22Rv1 (cell line): ENCODE results near the gene BTN3A1.
A peak's percentile ranks its signal among the peaks of the same experiment; 100 is the strongest.
"Not testable (repeated sequence)": the region's sequence is repeated elsewhere in the genome, so short reads cannot be mapped to it uniquely, and the experiment has no call there.

Experiments used
- H3K27ac ChIP-seq: fragments of 450-650 bp; 2 replicates; pipeline ENCODE4 v1.5.1; 2017
- ZFX ChIP-seq: fragments of 450-650 bp; IDR thresholded peaks from 2 replicates; pipeline ENCODE4 v1.6.1; 2017; ENCODE audit warnings: antibody characterized with exemption, borderline replicate concordance
- TF ChIP-seq, protein P1 (sequence below): fragments of 450-650 bp; IDR thresholded peaks from 2 replicates; pipeline ENCODE4 v1.5.1; 2017; ENCODE audit warnings: mild to moderate bottlenecking

BTN3A1 gene

DNA sequence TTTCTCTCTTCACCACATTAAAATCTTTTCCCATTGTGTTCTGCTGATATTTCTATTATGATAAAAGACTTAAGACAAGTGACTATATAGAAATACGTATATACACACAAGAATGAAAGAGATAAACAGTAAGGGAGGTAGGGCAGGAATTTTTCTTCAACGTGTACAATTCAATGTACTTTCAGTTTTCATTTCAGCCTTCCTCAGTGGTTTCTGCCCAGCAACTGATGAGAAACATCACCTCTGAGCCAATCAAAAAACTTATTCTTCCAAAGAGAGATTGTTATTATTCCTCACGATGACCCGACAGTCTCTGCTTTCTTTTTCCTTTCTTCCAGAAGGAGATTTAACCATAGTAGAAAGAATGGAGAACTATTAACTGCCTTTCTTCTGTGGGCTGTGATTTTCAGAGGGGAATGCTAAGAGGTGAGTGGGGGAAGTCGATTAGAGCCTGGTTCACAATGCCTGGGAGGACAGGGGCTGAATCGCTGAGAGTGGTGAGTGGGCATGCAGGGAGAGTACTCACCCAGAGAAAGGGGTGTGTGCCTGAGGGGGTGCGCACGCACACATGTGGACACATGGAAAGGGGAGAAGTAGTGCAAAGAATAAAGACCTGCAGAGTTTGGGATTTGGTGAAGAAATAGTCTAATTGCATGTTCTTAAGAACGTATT, at the start of gene BTN3A1:
BTN3A1 (plus strand) TSS at position 289 of the 672 bp plus-strand sequence. CDS start 3,289 bp downstream, outside the sequence.
- TF ChIP-seq ZFX, result no peak
- TF ChIP-seq, protein P1, sequence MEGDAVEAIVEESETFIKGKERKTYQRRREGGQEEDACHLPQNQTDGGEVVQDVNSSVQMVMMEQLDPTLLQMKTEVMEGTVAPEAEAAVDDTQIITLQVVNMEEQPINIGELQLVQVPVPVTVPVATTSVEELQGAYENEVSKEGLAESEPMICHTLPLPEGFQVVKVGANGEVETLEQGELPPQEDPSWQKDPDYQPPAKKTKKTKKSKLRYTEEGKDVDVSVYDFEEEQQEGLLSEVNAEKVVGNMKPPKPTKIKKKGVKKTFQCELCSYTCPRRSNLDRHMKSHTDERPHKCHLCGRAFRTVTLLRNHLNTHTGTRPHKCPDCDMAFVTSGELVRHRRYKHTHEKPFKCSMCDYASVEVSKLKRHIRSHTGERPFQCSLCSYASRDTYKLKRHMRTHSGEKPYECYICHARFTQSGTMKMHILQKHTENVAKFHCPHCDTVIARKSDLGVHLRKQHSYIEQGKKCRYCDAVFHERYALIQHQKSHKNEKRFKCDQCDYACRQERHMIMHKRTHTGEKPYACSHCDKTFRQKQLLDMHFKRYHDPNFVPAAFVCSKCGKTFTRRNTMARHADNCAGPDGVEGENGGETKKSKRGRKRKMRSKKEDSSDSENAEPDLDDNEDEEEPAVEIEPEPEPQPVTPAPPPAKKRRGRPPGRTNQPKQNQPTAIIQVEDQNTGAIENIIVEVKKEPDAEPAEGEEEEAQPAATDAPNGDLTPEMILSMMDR, result no peak
- H3K27ac ChIP-seq, result peak within 1 kb of the TSS; percentile 33; the same call in 1 of the 2 replicates

DNA sequence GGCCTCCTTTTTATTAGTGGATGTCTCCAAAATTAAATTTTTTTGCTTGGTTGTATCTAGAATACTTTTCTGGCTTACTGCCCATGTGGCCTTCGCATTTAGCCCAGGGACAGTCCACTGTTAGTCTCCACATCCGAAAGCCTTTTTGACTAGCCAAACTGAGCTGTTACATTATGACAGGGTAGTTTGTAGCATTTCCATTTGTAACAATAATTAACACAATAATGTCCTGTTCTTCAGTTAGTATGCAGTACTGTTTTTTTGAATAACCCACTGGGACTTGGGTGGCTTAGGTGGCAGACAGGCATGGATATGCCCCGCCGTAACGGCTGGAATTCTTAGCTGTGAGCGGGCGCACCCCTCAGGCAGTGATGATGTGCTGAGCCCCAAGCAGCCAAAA, 49.8 kb upstream of the BTN3A1 start:
- H3K27ac ChIP-seq, result no peak overlapping the region
- TF ChIP-seq ZFX, result no peak
- TF ChIP-seq, protein P1, result no peak

GRCh38 chr6:26354162-26354561, 47.9 kb upstream of the BTN3A1 start:
- H3K27ac ChIP-seq, result no peak overlapping the region
- no peak for TF ChIP-seq ZFX
- TF ChIP-seq, protein P1, result no peak

DNA sequence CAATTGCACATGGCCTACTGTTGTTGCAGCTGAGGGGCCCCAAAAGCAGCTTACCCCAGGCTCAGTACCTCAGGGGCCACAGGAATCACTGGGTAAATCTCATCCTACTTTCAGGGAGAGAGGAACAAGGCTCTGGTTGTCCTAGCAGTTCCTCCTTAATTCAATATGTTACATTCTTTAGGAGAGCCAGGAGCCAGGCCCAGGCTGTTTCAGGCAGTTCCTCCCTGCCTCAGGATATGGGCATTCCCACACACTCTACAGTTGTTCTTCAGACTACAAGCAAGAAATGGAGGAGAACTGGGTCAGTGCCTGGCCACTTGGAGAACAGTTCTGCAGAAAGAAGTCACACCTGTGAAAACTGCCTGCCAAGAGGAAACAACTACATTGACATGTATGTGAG, 46.7 kb upstream of the BTN3A1 start:
- no peak for TF ChIP-seq ZFX
- TF ChIP-seq, protein P1, result no peak
- no peak overlapping the region for H3K27ac ChIP-seq

DNA sequence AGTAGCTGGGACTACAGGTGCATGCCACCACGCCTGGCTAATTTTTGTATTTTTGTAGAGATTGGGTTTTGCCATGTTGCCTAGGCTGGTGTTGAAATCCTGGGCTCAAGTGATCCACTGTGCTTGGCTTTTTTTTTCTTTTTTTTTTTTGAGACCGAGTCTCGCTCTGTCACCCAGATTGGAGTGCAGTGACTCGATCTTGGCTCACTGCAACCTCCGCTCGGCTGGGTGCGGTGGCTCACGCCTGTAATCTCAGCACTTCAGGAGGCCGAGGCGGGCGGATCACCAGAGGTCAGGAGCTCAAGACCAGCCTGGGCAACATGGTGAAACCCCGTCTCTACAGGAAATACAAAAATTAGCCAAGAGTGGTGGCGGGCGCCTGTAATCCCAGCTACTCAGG, 44.5 kb upstream of the BTN3A1 start:
- H3K27ac ChIP-seq, result not testable (repeated sequence)

DNA sequence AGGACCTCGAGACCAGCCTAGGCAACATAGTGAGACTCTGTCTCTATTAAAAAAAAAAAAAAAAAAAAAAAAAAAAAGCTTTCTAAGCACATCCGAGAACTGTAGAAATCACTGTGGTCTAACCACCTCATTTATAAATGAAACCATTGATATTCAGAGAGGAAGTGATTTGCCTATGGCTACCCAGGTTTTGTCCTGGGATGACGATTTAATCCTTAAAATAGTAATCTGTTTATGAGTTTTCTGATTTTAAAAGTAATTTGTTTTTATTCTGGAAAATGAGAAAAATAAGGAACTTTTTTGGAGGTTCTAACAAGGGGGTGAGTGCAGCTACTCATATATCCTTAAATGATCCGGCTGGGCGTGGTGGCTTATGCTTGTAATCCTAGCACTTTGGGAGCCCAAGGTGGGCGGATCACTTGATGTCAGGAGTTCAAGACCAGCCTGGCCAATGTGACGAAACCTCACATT, 43.5 kb upstream of the BTN3A1 start:
- TF ChIP-seq, protein P1, result no peak
- TF ChIP-seq ZFX, result no peak
- no peak overlapping the region for H3K27ac ChIP-seq

- no peak for TF ChIP-seq ZFX
- TF ChIP-seq, protein P1, result no peak
- no peak overlapping the region for H3K27ac ChIP-seq
Measured at GRCh38 chr6:26359765-26360164, 42.3 kb upstream of the BTN3A1 start.
